ENCODE measurements around the gene TXN2.
A peak's percentile ranks its signal among the peaks of the same experiment; 100 is the strongest.

Gene TXN2

GRCh38 chr22:36469094-36469710 lies 12.2 kb downstream of the TXN2 start:
- Histone ChIP-seq H3K4me3 (no peak overlapping the region), H3K36me3 (peaks cover 0 to 33% (median 5%) of the 10 kb centered on the region in 3 donors), H3K4me1 (peaks cover 0 to 100% (median 71%) of the 10 kb centered on the region in 4 donors), H3K27me3 (no peaks in the 10 kb centered on the region), H3K9me3 (no peaks in the 10 kb centered on the region), H3K27ac (peak overlapping the region; percentile 78 to 95)
- intact Hi-C loops (cut with DNase I; ENCODE audit: low total_unique reads) = loop anchor here (5.0 kb wide), 1 partner anchor 102 kb away; no protein-coding TSS in a partner anchor
- peak in 1 of 2 donors; percentile 89 for DNase-seq
- TF ChIP-seq CTCF (IDR thresholded peaks at IDR 0.05) = no peak

- H3K4me3 ChIP-seq = no peak overlapping the region
- H3K27me3 ChIP-seq = no peaks in the 10 kb centered on the region
- intact Hi-C loops (cut with DNase I; ENCODE audit: low total_unique reads) = loop anchor here (5.0 kb wide), 1 partner anchor 101 kb away; no protein-coding TSS in a partner anchor
- H3K27ac ChIP-seq = peak overlapping the region; percentile 78 to 95
- peaks cover 0 to 21% (median 0%) of the 10 kb centered on the region in 3 donors for H3K36me3 ChIP-seq
- H3K9me3 ChIP-seq = no peaks in the 10 kb centered on the region
- DNase-seq = peak in 1 of 2 donors; percentile 73
- TF ChIP-seq CTCF (IDR thresholded peaks at IDR 0.05) = no peak
- H3K4me1 ChIP-seq = peaks cover 0 to 100% (median 78%) of the 10 kb centered on the region in 4 donors
Measured at GRCh38 chr22:36467946-36468345, 13.5 kb downstream of the TXN2 start.

GRCh38 chr22:36467042-36467810 lies 14.2 kb downstream of the TXN2 start:
- no peak for TF ChIP-seq CTCF (IDR thresholded peaks at IDR 0.05)
- no peaks in the 10 kb centered on the region for H3K27me3 ChIP-seq
- peaks cover 0 to 100% (median 84%) of the 10 kb centered on the region in 4 donors for H3K4me1 ChIP-seq
- H3K9me3 ChIP-seq = no peaks in the 10 kb centered on the region
- peak overlapping the region; percentile 78 to 95 for H3K27ac ChIP-seq
- H3K4me3 ChIP-seq = no peak overlapping the region
- DNase-seq = peak in 1 of 2 donors; percentile 75
- H3K36me3 ChIP-seq = peaks cover 0 to 14% (median 0%) of the 10 kb centered on the region in 3 donors
- intact Hi-C loops (cut with DNase I; ENCODE audit: low total_unique reads) = loop anchor here (5.0 kb wide), 1 partner anchor 100 kb away; no protein-coding TSS in a partner anchor

GRCh38 chr22:36466258-36466657 lies 15.2 kb downstream of the TXN2 start:
- no peak for DNase-seq
- H3K4me1 ChIP-seq = peaks cover 0 to 100% (median 93%) of the 10 kb centered on the region in 4 donors
- no peak overlapping the region for H3K4me3 ChIP-seq
- H3K27ac ChIP-seq = peak overlapping the region; percentile 78 to 95
- no peaks in the 10 kb centered on the region for H3K9me3 ChIP-seq
- peaks cover 0 to 4% (median 0%) of the 10 kb centered on the region in 3 donors for H3K36me3 ChIP-seq
- TF ChIP-seq CTCF (IDR thresholded peaks at IDR 0.05) = no peak
- H3K27me3 ChIP-seq = no peaks in the 10 kb centered on the region
- intact Hi-C loops (cut with DNase I; ENCODE audit: low total_unique reads) = loop anchor here (5.0 kb wide), 1 partner anchor 99 kb away; no protein-coding TSS in a partner anchor

- no peak overlapping the region for H3K4me3 ChIP-seq
- H3K27me3 ChIP-seq = no peaks in the 10 kb centered on the region
- H3K27ac ChIP-seq = peak overlapping the region; percentile 78 to 95
- H3K9me3 ChIP-seq = no peaks in the 10 kb centered on the region
- no peaks in the 10 kb centered on the region for H3K36me3 ChIP-seq
- no peak for TF ChIP-seq CTCF (IDR thresholded peaks at IDR 0.05)
- peaks cover 0 to 95% (median 90%) of the 10 kb centered on the region in 4 donors for H3K4me1 ChIP-seq
- intact Hi-C loops (cut with DNase I; ENCODE audit: low total_unique reads) = loop anchor here (5.0 kb wide), 1 partner anchor 98 kb away; no protein-coding TSS in a partner anchor
- peak; percentile 76 to 91 for DNase-seq
Measured at GRCh38 chr22:36465232-36466021, 16.0 kb downstream of the TXN2 start.

All from tibial artery (tissue), 4 donors.